ENCODE data around the gene EGFL8.

DNA sequence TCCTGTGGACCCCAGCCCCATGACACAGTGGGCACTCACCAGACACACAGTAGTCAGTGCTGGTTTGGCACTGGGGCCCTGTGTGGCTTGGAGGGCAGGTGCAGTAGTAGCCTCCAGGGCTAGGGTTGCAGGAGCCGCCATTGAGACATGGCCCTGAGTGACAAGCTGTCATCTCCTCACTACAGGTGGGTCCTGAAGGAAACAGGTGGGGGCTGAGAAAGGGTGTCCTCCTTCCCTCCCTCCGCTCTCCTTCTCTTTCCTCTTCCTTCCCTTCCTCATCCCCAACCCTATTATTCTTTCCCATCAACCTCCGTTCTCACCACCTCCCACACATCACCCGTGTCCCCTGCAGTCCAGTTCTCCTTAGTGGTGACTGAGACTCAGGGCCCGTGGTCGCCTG, 49.3 kb downstream of the EGFL8 start:
- TF ChIP-seq POLR2A (IDR thresholded peaks at IDR 0.05) (no peak), CTCF (IDR thresholded peaks at IDR 0.05) (no peak)
